Astrocyte (in vitro differentiated cells and primary cell): ENCODE data around the gene TSR2. TPM values are rescaled to one million over a fixed set of nuclear protein-coding genes. Genes with fewer than 3 reads are reported as not detected.

Experiments
- DNase-seq: peaks from one replicate; pipeline ENCODE4 v3.0.0-alpha.2; 2010; ENCODE audit warnings: low read depth
- FAIRE-seq: peaks from 2 replicates; lab custom pipeline; 2011; peaks lifted over from hg19 to GRCh38; lab: Jason Lieb, UNC
- H2AFZ ChIP-seq: 2 replicates; pipeline ENCODE4 v1.6.0; 2012; ENCODE audit warnings: low read depth, low read length, inconsistent platforms
- H3K27ac ChIP-seq: 2 replicates; pipeline ENCODE4 v1.5.1; 2011; ENCODE audit warnings: low read depth, low read length, inconsistent platforms
- H3K27me3 ChIP-seq: 2 replicates; pipeline ENCODE4 v1.6.0; 2011; ENCODE audit warnings: low read length, inconsistent platforms; ENCODE audit not compliant: insufficient read depth
- H3K36me3 ChIP-seq: 2 replicates; pipeline ENCODE4 v1.5.1; 2011; ENCODE audit warnings: low read length, inconsistent platforms; ENCODE audit not compliant: insufficient read depth
- H3K4me1 ChIP-seq: 2 replicates; pipeline ENCODE4 v1.5.1; 2011; ENCODE audit warnings: low read length, inconsistent platforms; ENCODE audit not compliant: insufficient read depth
- H3K4me2 ChIP-seq: 2 replicates; pipeline ENCODE4 v1.6.0; 2012; ENCODE audit warnings: low read length, inconsistent platforms
- H3K4me3 ChIP-seq: 2 replicates; pipeline ENCODE4 v1.5.1; 2011; ENCODE audit warnings: low read depth, mild to moderate bottlenecking, low read length, inconsistent platforms; ENCODE audit not compliant: insufficient read depth
- H3K79me2 ChIP-seq: 2 replicates; pipeline ENCODE4 v1.6.0; 2012; ENCODE audit warnings: mild to moderate bottlenecking, low read length, inconsistent platforms; ENCODE audit not compliant: insufficient read depth
- H3K9ac ChIP-seq: 2 replicates; pipeline ENCODE4 v1.6.0; 2012; ENCODE audit warnings: mild to moderate bottlenecking, low read length, inconsistent platforms
- H3K9me3 ChIP-seq: 2 replicates; pipeline ENCODE4 v1.5.1; 2012; ENCODE audit warnings: low read depth, mild to moderate bottlenecking, low read length, inconsistent platforms; ENCODE audit not compliant: insufficient read depth
- H4K20me1 ChIP-seq: 2 replicates; pipeline ENCODE4 v1.6.0; 2012; ENCODE audit warnings: low read length, inconsistent platforms; ENCODE audit not compliant: insufficient read depth
- H3K27ac Mint-ChIP-seq: one replicate; pipeline ENCODE4 v1.8.0; 2021; ENCODE audit warnings: mild to moderate bottlenecking, mixed read lengths; ENCODE audit not compliant: unreplicated experiment
- H3K27me3 Mint-ChIP-seq: one replicate; pipeline ENCODE4 v1.8.0; 2021; ENCODE audit warnings: low read depth, mixed read lengths; ENCODE audit not compliant: unreplicated experiment
- H3K36me3 Mint-ChIP-seq: one replicate; pipeline ENCODE4 v1.8.0; 2021; ENCODE audit warnings: low read depth, mixed read lengths; ENCODE audit not compliant: unreplicated experiment
- H3K4me1 Mint-ChIP-seq: one replicate; pipeline ENCODE4 v1.8.0; 2021; ENCODE audit warnings: low read depth, mixed read lengths; ENCODE audit not compliant: unreplicated experiment
- H3K4me3 Mint-ChIP-seq: one replicate; pipeline ENCODE4 v1.8.0; 2021; ENCODE audit warnings: mild to moderate bottlenecking, moderate library complexity, mixed read lengths; ENCODE audit not compliant: unreplicated experiment
- H3K9me3 Mint-ChIP-seq: one replicate; pipeline ENCODE4 v1.8.0; 2021; ENCODE audit warnings: mild to moderate bottlenecking, mixed read lengths; ENCODE audit not compliant: unreplicated experiment
- EZH2 ChIP-seq: IDR thresholded peaks from 2 replicates; pipeline ENCODE4 v1.6.1; 2012; ENCODE audit warnings: mild to moderate bottlenecking, low read length, inconsistent platforms; ENCODE audit not compliant: insufficient read depth
- total RNA-seq: library from RNA; stranded (reverse); gene quantifications from 2 replicates; pipeline ENCODE4 v1.2.1, GENCODE V29; 2021
- TF ChIP-seq, protein P1 (sequence below): IDR thresholded peaks from 2 replicates; pipeline ENCODE4 v1.5.1; 2011; ENCODE audit warnings: low read depth, mild to moderate bottlenecking, inconsistent platforms, low read length, moderate library complexity; ENCODE audit not compliant: insufficient read depth

Gene TSR2
- total RNA-seq, 1 donor from 2014 or later = 28.7 TPM

- Histone ChIP-seq H3K4me1 (peaks cover 5% of the 10 kb centered on the region), H3K79me2 (peaks cover 31% of the 10 kb centered on the region), H2AFZ (no peak overlapping the region), H3K36me3 (no peaks in the 10 kb centered on the region), H3K27me3 (no peaks in the 10 kb centered on the region), H3K27ac (no peak overlapping the region), H3K9me3 (no peaks in the 10 kb centered on the region), H4K20me1 (peaks cover 10% of the 10 kb centered on the region), H3K4me3 (no peak overlapping the region), H3K9ac (no peak overlapping the region), H3K4me2 (no peak overlapping the region)
- H3K4me1 Mint-ChIP-seq = peaks cover 5% of the 10 kb centered on the region
- DNase-seq (no peak), FAIRE-seq (no peak)
- H3K27me3 Mint-ChIP-seq = no peaks in the 10 kb centered on the region
- TF ChIP-seq, protein P1, sequence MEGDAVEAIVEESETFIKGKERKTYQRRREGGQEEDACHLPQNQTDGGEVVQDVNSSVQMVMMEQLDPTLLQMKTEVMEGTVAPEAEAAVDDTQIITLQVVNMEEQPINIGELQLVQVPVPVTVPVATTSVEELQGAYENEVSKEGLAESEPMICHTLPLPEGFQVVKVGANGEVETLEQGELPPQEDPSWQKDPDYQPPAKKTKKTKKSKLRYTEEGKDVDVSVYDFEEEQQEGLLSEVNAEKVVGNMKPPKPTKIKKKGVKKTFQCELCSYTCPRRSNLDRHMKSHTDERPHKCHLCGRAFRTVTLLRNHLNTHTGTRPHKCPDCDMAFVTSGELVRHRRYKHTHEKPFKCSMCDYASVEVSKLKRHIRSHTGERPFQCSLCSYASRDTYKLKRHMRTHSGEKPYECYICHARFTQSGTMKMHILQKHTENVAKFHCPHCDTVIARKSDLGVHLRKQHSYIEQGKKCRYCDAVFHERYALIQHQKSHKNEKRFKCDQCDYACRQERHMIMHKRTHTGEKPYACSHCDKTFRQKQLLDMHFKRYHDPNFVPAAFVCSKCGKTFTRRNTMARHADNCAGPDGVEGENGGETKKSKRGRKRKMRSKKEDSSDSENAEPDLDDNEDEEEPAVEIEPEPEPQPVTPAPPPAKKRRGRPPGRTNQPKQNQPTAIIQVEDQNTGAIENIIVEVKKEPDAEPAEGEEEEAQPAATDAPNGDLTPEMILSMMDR = no peak
- no peak for TF ChIP-seq EZH2
- no peak overlapping the region for H3K4me3 Mint-ChIP-seq
- no peak overlapping the region for H3K27ac Mint-ChIP-seq
- H3K9me3 Mint-ChIP-seq = no peaks in the 10 kb centered on the region
- peaks cover 10% of the 10 kb centered on the region for H3K36me3 Mint-ChIP-seq
Measured at GRCh38 chrX:54446084-54446483, 5.9 kb downstream of the TSR2 start.

- Histone ChIP-seq H3K79me2 (peaks cover 17% of the 10 kb centered on the region), H2AFZ (no peak overlapping the region), H3K4me2 (no peak overlapping the region), H4K20me1 (peaks cover 3% of the 10 kb centered on the region), H3K9ac (no peak overlapping the region), H3K9me3 (no peaks in the 10 kb centered on the region), H3K36me3 (no peaks in the 10 kb centered on the region), H3K4me1 (no peaks in the 10 kb centered on the region), H3K4me3 (no peak overlapping the region), H3K27ac (no peak overlapping the region), H3K27me3 (no peaks in the 10 kb centered on the region)
- FAIRE-seq = peak; percentile 32
- Mint-ChIP-seq H3K27ac (no peak overlapping the region), H3K27me3 (no peaks in the 10 kb centered on the region), H3K4me1 (peaks cover 2% of the 10 kb centered on the region), H3K4me3 (no peak overlapping the region), H3K9me3 (no peaks in the 10 kb centered on the region), H3K36me3 (peaks cover 5% of the 10 kb centered on the region)
- TF ChIP-seq, protein P1 = peak; percentile 6
- TF ChIP-seq EZH2 = no peak
- DNase-seq = peak; percentile 10
Measured at GRCh38 chrX:54447461-54447860, 7.3 kb downstream of the TSR2 start.

- Mint-ChIP-seq H3K4me3 (no peak overlapping the region), H3K4me1 (no peaks in the 10 kb centered on the region), H3K27me3 (no peaks in the 10 kb centered on the region), H3K27ac (no peak overlapping the region), H3K36me3 (no peaks in the 10 kb centered on the region), H3K9me3 (no peaks in the 10 kb centered on the region)
- Histone ChIP-seq H3K27ac (no peak overlapping the region), H3K4me3 (no peak overlapping the region), H3K79me2 (no peaks in the 10 kb centered on the region), H4K20me1 (no peaks in the 10 kb centered on the region), H3K9ac (no peak overlapping the region), H3K4me1 (no peaks in the 10 kb centered on the region), H3K36me3 (no peaks in the 10 kb centered on the region), H2AFZ (no peak overlapping the region), H3K4me2 (no peak overlapping the region), H3K27me3 (no peaks in the 10 kb centered on the region), H3K9me3 (no peaks in the 10 kb centered on the region)
- no peak for DNase-seq
- no peak for FAIRE-seq
- TF ChIP-seq, protein P1 = no peak
- TF ChIP-seq EZH2 = no peak
Measured at GRCh38 chrX:54449929-54450328, 9.7 kb downstream of the TSR2 start.
